HG03108 (cell line): ENCODE measurements around the gene SAP30L.

ENCODE experiments used
- ATAC-seq: cut with Tn5 transposase; IDR thresholded peaks from one replicate; pipeline ENCODE4 v1.9.1; 2021; ENCODE audit warnings: moderate library complexity; ENCODE audit not compliant: unreplicated experiment

Gene SAP30L

GRCh38 chr5:154445422-154446194, at the start of gene SAP30L:
TSS of gene SAP30L (plus strand) at chr5:154445997. CDS start at chr5:154446605, 608 bp downstream.
- ATAC-seq, result peak; percentile 96

GRCh38 chr5:154396128-154396527, 49.7 kb upstream of the SAP30L start:
- no peak for ATAC-seq

- ATAC-seq, result no peak
Observed at GRCh38 chr5:154397652-154398406, 48.0 kb upstream of the SAP30L start.

DNA sequence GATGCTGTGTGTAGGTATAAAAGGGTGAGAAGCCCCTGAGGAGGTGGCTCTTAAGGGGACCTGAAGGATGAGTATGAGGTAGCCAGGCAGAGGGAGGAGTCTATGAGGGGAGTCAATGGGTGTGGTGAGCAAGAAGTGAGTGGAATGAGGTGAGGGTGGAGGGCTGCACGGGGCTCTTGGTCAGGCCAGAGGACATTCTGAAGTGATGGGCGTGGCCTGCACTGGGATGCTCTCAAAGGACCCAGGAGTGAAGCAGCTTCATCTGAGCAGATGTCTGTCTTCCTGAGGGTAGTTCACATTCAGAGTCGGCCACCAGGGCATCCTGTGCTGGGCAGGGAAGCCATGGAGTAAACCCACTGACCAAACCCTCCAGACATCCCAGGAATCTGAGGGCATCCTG, 45.1 kb upstream of the SAP30L start:
- ATAC-seq, result no peak

DNA sequence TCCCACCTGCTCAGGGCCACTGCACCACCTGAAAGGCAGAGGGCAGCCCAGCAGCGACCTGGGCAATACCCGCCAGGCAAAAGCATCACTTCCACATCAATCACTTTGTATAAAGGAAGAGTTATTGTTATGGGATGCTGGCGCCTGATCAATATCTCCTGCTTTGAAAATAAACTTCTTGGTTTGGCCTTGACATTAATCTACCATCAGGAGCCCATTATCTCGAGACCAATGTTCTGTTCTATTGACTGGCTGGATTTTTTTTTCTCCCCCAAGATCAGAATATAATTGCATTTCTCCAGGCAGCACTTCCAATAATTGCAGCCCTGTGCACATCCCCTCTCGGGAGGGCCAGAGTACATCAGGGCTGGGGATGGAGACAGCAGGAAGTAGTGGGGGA, 44.4 kb upstream of the SAP30L start:
- no peak for ATAC-seq

DNA sequence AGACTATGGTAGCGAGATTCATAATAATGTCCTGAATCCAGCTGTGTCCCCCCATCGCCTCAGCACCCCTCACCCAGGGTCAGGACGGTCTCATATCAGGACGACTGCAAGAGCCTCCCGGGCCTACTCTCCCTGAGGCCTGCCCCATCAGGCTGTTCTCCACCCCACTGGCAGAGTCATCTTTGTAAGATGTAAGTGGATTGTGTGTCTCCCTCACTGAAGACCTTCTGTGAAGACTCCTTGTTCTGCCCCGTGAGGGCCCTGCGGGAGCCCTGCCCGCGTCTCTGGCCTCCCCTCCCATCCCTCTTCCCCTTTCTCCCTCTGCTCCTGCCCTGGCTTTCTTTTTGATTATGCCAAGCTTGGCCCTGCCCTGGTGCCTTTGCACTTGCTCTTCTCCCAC, 43.9 kb upstream of the SAP30L start:
- no peak for ATAC-seq

- ATAC-seq, result no peak
Observed at GRCh38 chr5:154402611-154403010, 43.2 kb upstream of the SAP30L start.

- ATAC-seq, result no peak
Observed at GRCh38 chr5:154403234-154403633, 42.6 kb upstream of the SAP30L start.

- no peak for ATAC-seq
Observed at GRCh38 chr5:154403776-154404387, 41.9 kb upstream of the SAP30L start.

DNA sequence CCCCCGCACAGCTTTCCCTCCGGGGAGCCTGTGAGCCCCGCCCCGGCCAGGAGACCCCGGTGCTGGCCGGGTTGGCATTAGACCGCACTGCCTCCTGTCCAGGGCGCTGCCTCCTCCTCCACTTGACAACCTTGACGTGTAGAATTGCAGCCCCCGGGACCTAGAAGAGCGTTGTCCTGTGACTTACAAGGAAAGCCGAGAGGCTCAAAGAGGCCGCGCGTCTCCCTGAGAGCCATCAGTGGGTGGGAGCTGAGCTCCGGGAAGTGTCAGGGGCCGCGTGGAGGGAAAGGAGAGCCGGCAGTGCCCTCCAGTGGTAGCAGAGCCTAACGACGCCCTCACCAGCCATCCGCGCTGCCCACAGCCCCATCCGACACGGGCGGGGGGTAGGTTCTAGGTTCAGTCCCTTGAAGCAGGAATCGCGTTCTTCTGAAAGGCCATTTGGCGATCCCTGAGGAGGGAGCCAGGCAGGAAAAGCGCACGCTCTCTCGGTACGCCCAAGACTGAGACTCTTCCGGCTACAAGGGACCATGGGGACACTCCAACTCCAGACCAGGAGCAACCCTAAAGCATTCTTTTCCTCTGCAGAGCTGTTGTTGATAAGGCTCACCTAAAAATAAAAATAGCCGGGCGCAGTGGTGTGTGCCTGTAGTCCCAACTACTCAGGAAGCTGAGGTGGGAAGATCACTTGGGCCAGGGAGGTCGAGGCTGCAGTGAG, 40.6 kb upstream of the SAP30L start:
- ATAC-seq, result peak; percentile 98

GRCh38 chr5:154406231-154406630, 39.6 kb upstream of the SAP30L start:
- no peak for ATAC-seq

DNA sequence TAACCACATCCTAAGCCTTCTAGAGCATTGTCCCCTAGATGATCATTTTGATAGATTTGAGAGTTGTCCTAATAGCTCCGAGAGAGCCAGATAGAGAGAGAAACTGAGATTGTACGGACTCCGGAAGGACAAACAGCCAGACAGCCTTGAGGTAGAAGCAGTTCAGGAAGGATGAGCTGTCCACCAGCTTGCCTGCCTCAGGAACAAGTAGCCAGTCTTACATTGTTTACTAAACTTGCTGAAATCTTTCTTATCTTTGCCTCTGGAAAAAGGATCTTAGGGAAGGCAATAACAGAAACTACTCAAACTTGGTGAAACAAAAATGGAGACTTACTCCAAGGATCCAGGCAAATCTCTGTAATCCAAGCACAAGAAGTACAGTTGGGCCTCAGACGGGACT, 39.0 kb upstream of the SAP30L start:
- ATAC-seq, result no peak

GRCh38 chr5:154408811-154409210, 37.0 kb upstream of the SAP30L start:
- no peak for ATAC-seq

DNA sequence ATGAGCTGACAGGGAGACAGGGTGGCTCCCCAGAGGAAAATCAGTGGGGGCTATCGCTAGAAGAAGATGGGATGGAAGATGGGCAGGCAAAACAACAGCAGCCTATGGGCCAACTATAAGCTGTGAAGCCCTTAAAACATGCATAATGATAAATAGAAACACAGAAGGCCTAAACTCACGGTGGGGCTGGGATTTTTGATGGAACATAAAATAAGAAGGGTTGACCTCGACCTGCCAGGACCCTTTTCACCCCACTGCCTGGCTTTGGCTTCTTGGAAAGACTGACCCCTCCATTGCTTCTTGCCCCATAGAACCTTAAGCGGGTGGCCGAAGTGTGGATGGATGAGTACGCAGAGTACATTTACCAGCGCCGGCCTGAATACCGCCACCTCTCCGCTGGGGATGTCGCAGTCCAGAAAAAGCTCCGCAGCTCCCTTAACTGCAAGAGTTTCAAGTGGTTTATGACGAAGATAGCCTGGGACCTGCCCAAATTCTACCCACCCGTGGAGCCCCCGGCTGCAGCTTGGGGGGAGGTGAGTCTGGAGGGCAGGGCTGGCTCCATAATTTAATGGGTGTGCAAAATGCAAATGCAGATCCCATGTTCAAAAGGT, 36.5 kb upstream of the SAP30L start:
- no peak for ATAC-seq

DNA sequence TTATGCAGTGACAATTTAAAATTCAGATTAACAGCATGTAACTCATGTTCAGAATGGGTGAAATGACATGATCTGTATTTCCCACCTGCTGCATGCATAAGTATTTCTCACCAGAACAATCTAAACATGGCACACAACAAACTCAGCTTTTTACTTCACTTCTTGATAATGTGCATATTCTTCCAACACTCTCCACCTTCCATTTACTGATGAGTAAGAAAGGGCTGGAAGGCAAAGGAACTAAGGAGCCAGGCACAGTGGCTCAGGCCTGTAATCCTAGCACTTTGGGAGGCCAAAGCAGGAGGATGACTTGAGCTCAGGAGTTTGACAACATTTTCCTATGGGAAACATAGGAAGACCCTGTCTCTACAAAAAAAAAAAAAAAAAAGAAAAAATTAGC, 35.8 kb upstream of the SAP30L start:
- ATAC-seq, result no peak

- no peak for ATAC-seq
Observed at GRCh38 chr5:154410786-154411185, 35.0 kb upstream of the SAP30L start.

DNA sequence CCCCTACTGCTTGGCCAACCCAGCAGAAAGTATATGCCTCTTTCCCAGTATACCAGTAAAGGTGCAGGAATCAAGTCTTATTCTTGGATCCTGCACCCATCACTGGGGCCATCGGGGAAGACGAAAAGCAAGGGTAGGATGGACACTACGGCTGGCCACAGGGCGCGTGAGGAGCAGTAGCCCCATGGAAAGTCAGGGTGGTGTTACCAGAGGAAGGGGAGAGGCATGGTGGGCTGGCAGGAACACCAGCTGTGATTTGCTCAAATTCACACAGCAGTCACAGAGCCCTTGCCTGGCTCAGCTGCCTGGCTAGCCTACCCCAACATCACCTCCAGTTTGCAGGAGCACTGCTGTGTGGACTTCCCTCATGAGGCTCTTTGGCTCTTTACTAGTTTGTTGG, 34.5 kb upstream of the SAP30L start:
- ATAC-seq, result no peak

DNA sequence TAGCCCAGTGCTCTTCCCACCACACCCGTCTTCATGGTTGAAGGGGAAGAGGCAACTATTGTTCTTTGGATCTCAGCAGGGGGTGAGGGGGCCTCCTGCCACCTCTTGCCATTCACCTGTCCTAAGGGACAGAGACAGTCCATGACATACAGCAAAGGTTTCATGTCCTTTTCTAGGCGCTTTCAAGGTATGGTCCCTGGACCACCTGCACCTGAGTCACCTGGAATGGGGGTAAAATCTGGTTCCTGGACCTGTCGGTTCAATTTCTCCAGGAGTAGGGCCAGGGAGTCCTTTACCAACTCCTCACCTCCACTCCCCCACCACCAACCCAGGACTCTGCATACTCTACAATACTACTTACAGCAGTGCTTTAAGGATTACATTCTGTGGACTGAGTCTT, 33.5 kb upstream of the SAP30L start:
- ATAC-seq, result no peak

DNA sequence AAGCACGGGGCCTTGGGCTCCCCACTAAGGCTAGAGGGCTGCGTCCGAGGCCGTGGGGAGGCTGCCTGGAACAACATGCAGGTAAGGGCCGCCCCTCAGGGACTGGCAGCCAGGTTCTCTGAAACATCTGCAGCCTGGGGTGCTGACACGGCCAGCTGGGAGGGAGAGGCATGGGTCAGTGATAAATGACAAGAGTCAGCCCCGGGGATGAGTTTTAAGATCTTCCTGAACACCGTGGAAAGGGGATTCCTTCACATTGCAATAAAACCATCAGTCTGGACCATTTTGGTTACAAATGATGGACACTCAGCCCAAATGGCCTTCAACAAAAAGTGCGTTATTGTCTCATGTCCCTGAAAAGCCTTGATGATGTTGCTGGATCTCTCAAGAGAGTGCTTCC, 32.9 kb upstream of the SAP30L start:
- ATAC-seq, result no peak

GRCh38 chr5:154415114-154415513, 30.7 kb upstream of the SAP30L start:
- ATAC-seq, result no peak

GRCh38 chr5:154418344-154418820, 27.4 kb upstream of the SAP30L start:
- ATAC-seq, result no peak
